B cell (primary cell): ENCODE data around the gene NFIC. TPM values are rescaled to one million over a fixed set of nuclear protein-coding genes. Genes with fewer than 3 reads are reported as not detected.

ENCODE experiments used
- ATAC-seq: fragments of 200-7000 bp; cut with Tn5 transposase; one replicate; pipeline ENCODE4 v1.10.0; 2021; ENCODE audit warnings: low read depth, mild to moderate bottlenecking, moderate number of reproducible peaks, moderate library complexity
- CTCF ChIA-PET: fragments of 350-600 bp; sonication (Branson Sonifier 250); formaldehyde crosslinking; loops from one replicate; lab custom pipeline; 2021; ENCODE audit warnings: antibody characterized with exemption, inconsistent platforms; lab: Charles Lee
- POLR2A ChIA-PET: fragments of 350-600 bp; sonication (Branson Sonifier 250); formaldehyde crosslinking; loops from one replicate; lab custom pipeline; 2021; ENCODE audit warnings: antibody characterized with exemption; lab: Charles Lee
- DNase-seq: peaks from one replicate; pipeline ENCODE4 v3.0.0; 2013
- H2AFZ ChIP-seq: 2 replicates; pipeline ENCODE4 v1.6.1; 2012; ENCODE audit warnings: mild to moderate bottlenecking, low read depth, low read length; ENCODE audit not compliant: insufficient read depth, poor library complexity, severe bottlenecking
- H3K27ac ChIP-seq, 2 donors: 1 replicate in 1 of 2; 2 replicates in 1 of 2; pipeline ENCODE4 v1.5.1; 2012 to 2013; ENCODE audit warnings: low read length in 2 of 2, mild to moderate bottlenecking in 2 of 2, moderate library complexity in 1 of 2
- H3K27me3 ChIP-seq, 4 experiments: fragments of 200-600 bp in 1 of 4; sonication (generic) in 1 of 4; replicated peaks in 1 of 4; 1 replicate in 2 of 4; 2 replicates in 2 of 4; pipeline versions ENCODE4 v1.6.1 to v1.7.0; 2013 to 2016; ENCODE audit warnings: low read length in 3 of 4, mild to moderate bottlenecking in 2 of 4, mixed read lengths in 1 of 4, moderate library complexity in 1 of 4; ENCODE audit not compliant: insufficient read depth in 4 of 4, control insufficient read depth in 3 of 4; ENCODE audit errors: control extremely low read depth in 1 of 4
- H3K36me3 ChIP-seq, 2 experiments: replicated peaks in 1 of 2; 1 replicate in 1 of 2; 2 replicates in 1 of 2; pipeline versions ENCODE4 v1.6.1 to v1.7.1; 2013; ENCODE audit warnings: low read length in 1 of 2; ENCODE audit not compliant: insufficient read depth in 2 of 2, control insufficient read depth in 1 of 2; ENCODE audit errors: control extremely low read depth in 1 of 2, extremely low read depth in 1 of 2
- H3K4me1 ChIP-seq, 2 donors: fragments of 200-600 bp in 1 of 2; sonication (generic) in 1 of 2; 1 replicate in 1 of 2; 2 replicates in 1 of 2; pipeline versions ENCODE4 v1.5.1 to v1.6.1; 2013 to 2017; ENCODE audit warnings: low read length in 2 of 2; ENCODE audit not compliant: control insufficient read depth in 2 of 2, insufficient read depth in 2 of 2
- H3K4me2 ChIP-seq: replicated peaks from 2 replicates; pipeline ENCODE3; 2012; ENCODE audit warnings: mild to moderate bottlenecking, low read depth, low read length; ENCODE audit not compliant: poor library complexity, severe bottlenecking
- H3K4me3 ChIP-seq, 5 experiments: fragments of 200-600 bp in 1 of 5; sonication (generic) in 1 of 5; 1 replicate in 3 of 5; 2 replicates in 2 of 5; pipeline versions ENCODE4 v1.5.1 to v1.7.0; 2011 to 2016; ENCODE audit warnings: low read length in 4 of 5, mild to moderate bottlenecking in 4 of 5, low read depth in 2 of 5, control low read depth in 1 of 5, moderate library complexity in 1 of 5; ENCODE audit not compliant: insufficient read depth in 1 of 5; ENCODE audit errors: control extremely low read depth in 1 of 5, extremely low read depth in 1 of 5
- H3K79me2 ChIP-seq: fragments of 200-600 bp; sonication (generic); one replicate; pipeline ENCODE4 v1.6.0; 2016; ENCODE audit warnings: low read length; ENCODE audit not compliant: control insufficient read depth, insufficient read depth
- H3K9ac ChIP-seq: fragments of 200-600 bp; sonication (generic); 2 replicates; pipeline ENCODE4 v1.6.1; 2017; ENCODE audit warnings: mild to moderate bottlenecking, low read length, moderate library complexity
- H3K9me3 ChIP-seq, 3 donors: one replicate each; pipeline versions ENCODE4 v1.6.1 to v1.7.1; 2013; ENCODE audit warnings: low read length in 2 of 3; ENCODE audit not compliant: control insufficient read depth in 2 of 3, insufficient read depth in 1 of 3; ENCODE audit errors: control extremely low read depth in 1 of 3
- H4K20me1 ChIP-seq: 2 replicates; pipeline ENCODE4 v1.6.0; 2012; ENCODE audit warnings: mild to moderate bottlenecking, low read length; ENCODE audit not compliant: insufficient read depth, control insufficient read depth, poor library complexity, severe bottlenecking
- H3K27ac Mint-ChIP-seq: one replicate; pipeline ENCODE4 v1.8.0; 2021; ENCODE audit warnings: mixed read lengths
- H3K27me3 Mint-ChIP-seq: one replicate; pipeline ENCODE4 v1.8.0; 2021; ENCODE audit warnings: mixed read lengths
- H3K4me1 Mint-ChIP-seq: one replicate; pipeline ENCODE4 v1.8.0; 2021; ENCODE audit warnings: mixed read lengths
- H3K4me3 Mint-ChIP-seq: one replicate; pipeline ENCODE4 v1.8.0; 2021; ENCODE audit warnings: mixed read lengths
- H3K9me3 Mint-ChIP-seq: one replicate; pipeline ENCODE4 v1.8.0; 2022; ENCODE audit warnings: mixed read lengths; ENCODE audit not compliant: insufficient read depth
- CTCF ChIP-seq: fragments of 200-600 bp; IDR thresholded peaks from one replicate; pipeline ENCODE4 v1.8.0; 2022; ENCODE audit warnings: antibody characterized with exemption, mild to moderate bottlenecking
- EZH2 ChIP-seq: IDR thresholded peaks from 2 replicates; pipeline ENCODE4 v1.6.1; 2012; ENCODE audit warnings: borderline replicate concordance, low read depth, mild to moderate bottlenecking, moderate library complexity, low read length; ENCODE audit not compliant: insufficient read depth, poor library complexity, severe bottlenecking
- WGBS: methylation state at CpG from one replicate; pipeline ENCODE4 v1.1.5; 2013; ENCODE audit warnings: missing lambda C conversion rate; ENCODE audit not compliant: insufficient coverage; 5-methylcytosine and 5-hydroxymethylcytosine counted together
- intact Hi-C: fragments of 100-400 bp; cut with micrococcal nuclease; formaldehyde crosslinking; loops from one replicate; pipeline ENCODE4 v1.10.0; 2022
- polyA plus RNA-seq: library from polyadenylated mRNA; depleted of rRNA; stranded (reverse); fragments of >200 nt; gene quantifications from 2 replicates; pipeline ENCODE4 v1.2.3, GENCODE V29; 2012
- total RNA-seq, 2 donors: library from RNA; stranded (reverse); fragments of 120-200 nt in 1 of 2; gene quantifications; 1 replicate in 1 of 2; 2 replicates in 1 of 2; pipeline versions ENCODE4 v1.2.3 to v1.2.4, GENCODE V29; 2013 to 2022

NFIC gene
- total and polyA plus RNA-seq, 2 donors (not counting 1 experiment from before 2014, with no cell fraction given): 3.8 to 23.6 TPM

- Histone ChIP-seq H3K27ac (no peak overlapping the region), H3K4me1 (no peaks in the 10 kb centered on the region), H3K79me2 (no peaks in the 10 kb centered on the region), H3K27me3 (no peaks in the 10 kb centered on the region), H3K9me3 (peaks cover 0 to 6% (median 0%) of the 10 kb centered on the region in 3 donors), H3K4me3 (no peak overlapping the region), H3K9ac (no peak overlapping the region), H4K20me1 (no peaks in the 10 kb centered on the region), H2AFZ (no peak overlapping the region), H3K4me2 (no peak overlapping the region), H3K36me3 (no peaks in the 10 kb centered on the region)
- Mint-ChIP-seq H3K4me3 (no peak overlapping the region), H3K9me3 (no peaks in the 10 kb centered on the region), H3K4me1 (no peaks in the 10 kb centered on the region), H3K27ac (no peak overlapping the region), H3K27me3 (peaks cover 8% of the 10 kb centered on the region)
- TF ChIP-seq EZH2: no peak
- no peak for TF ChIP-seq CTCF
- CTCF ChIA-PET: interaction anchor here (0.7 kb wide), 1 partner anchor 15 kb away, joined by 4 read pairs; no protein-coding TSS in a partner anchor
- intact Hi-C loops: no loop called here
- ATAC-seq: no peak
- 70% methylated on average over 3 of the region's 9 CpGs for WGBS
- POLR2A ChIA-PET: no interaction called here
- DNase-seq: no peak
These were observed 16.2 kb upstream of the NFIC start for GRCh38 chr19:3350014-3350663.

- no peak overlapping the region for H3K27ac Mint-ChIP-seq
These were observed 14.5 kb upstream of the NFIC start for GRCh38 chr19:3351702-3352447.

More at GRCh38 chr19:3351702-3352447, 14.5 kb upstream of the NFIC start:
- H3K9me3 ChIP-seq: peaks cover 0 to 6% (median 0%) of the 10 kb centered on the region in 3 donors
- intact Hi-C loops: no loop called here
- no peak overlapping the region for H3K4me2 ChIP-seq
- ChIA-PET POLR2A (no interaction called here), CTCF (interaction anchor here (0.6 to 1.5 kb wide), 2 partner anchors 77 to 117 kb away, joined by 3 to 4 read pairs; no protein-coding TSS in a partner anchor)
- H3K79me2 ChIP-seq: no peaks in the 10 kb centered on the region
- no peaks in the 10 kb centered on the region for H4K20me1 ChIP-seq
- H3K4me3 ChIP-seq: no peak overlapping the region
- no peaks in the 10 kb centered on the region for H3K36me3 ChIP-seq
- WGBS: 92% methylated on average over 7 of the region's 8 CpGs
- H3K4me1 Mint-ChIP-seq: no peaks in the 10 kb centered on the region
- no peaks in the 10 kb centered on the region for H3K4me1 ChIP-seq
- H3K9me3 Mint-ChIP-seq: no peaks in the 10 kb centered on the region
- H3K9ac ChIP-seq: no peak overlapping the region
- DNase-seq (no peak), ATAC-seq (no peak)
- no peaks in the 10 kb centered on the region for H3K27me3 ChIP-seq
- no peak overlapping the region for H3K4me3 Mint-ChIP-seq
- TF ChIP-seq CTCF (no peak), EZH2 (no peak)
- H3K27me3 Mint-ChIP-seq: peaks cover 8% of the 10 kb centered on the region
- no peak overlapping the region for H2AFZ ChIP-seq
- H3K27ac ChIP-seq: no peak overlapping the region
